ENCODE measurements around the gene COX8C.
"Not testable (repeated sequence)": the region's sequence is repeated elsewhere in the genome, so short reads cannot be mapped to it uniquely, and the experiment has no call there.

COX8C gene

GRCh38 chr14:93320489-93320888, 26.5 kb upstream of the COX8C start:
- no peak for DNase-seq

GRCh38 chr14:93322929-93323599, 23.9 kb upstream of the COX8C start:
- DNase-seq: no peak

- no peak for DNase-seq
Observed at GRCh38 chr14:93323600-93324174, 23.3 kb upstream of the COX8C start.

GRCh38 chr14:93326196-93326595, 20.8 kb upstream of the COX8C start:
- no peak for DNase-seq

GRCh38 chr14:93328546-93328945, 18.4 kb upstream of the COX8C start:
- DNase-seq: no peak

- DNase-seq: no peak
Observed at GRCh38 chr14:93329965-93330608, 16.9 kb upstream of the COX8C start.

GRCh38 chr14:93330609-93331000, 16.4 kb upstream of the COX8C start:
- DNase-seq: no peak

GRCh38 chr14:93331002-93331727, 15.8 kb upstream of the COX8C start:
- no peak for DNase-seq

- peak in 1 of 58 donors; percentile 37 for DNase-seq
Observed at GRCh38 chr14:93331728-93332396, 15.1 kb upstream of the COX8C start.

GRCh38 chr14:93332397-93332852, 14.6 kb upstream of the COX8C start:
- peak in 37 of 58 donors; percentile 16 to 80 (median 50) for DNase-seq

GRCh38 chr14:93332853-93333630, 13.9 kb upstream of the COX8C start, which contains the start of gene BTBD7:
Gene BTBD7 (minus strand): TSS chr14:93333036. CDS start chr14:93296051, 36,985 bp downstream.
- DNase-seq: peak; percentile 58 to 97 (median 89)

GRCh38 chr14:93333631-93334103, 13.3 kb upstream of the COX8C start:
- peak in 2 of 58 donors; percentile 23 to 29 for DNase-seq

GRCh38 chr14:93337143-93337753, 9.7 kb upstream of the COX8C start:
- no peak for DNase-seq

- DNase-seq: no peak
Observed at GRCh38 chr14:93337884-93338283, 9.1 kb upstream of the COX8C start.

- DNase-seq: no peak
Observed at GRCh38 chr14:93343266-93343665, 3.7 kb upstream of the COX8C start.

- DNase-seq: no peak
Observed at GRCh38 chr14:93343797-93344196, 3.2 kb upstream of the COX8C start.

- DNase-seq: no peak
Observed at GRCh38 chr14:93347850-93348249, 868 bp downstream of the COX8C start.

- no peak for DNase-seq
Observed at GRCh38 chr14:93348292-93348691, 1.3 kb downstream of the COX8C start.

GRCh38 chr14:93354873-93355272, 7.9 kb downstream of the COX8C start:
- DNase-seq: not testable (repeated sequence)

All from anterior cingulate cortex (tissue), 58 donors.